Measurements from ENCODE around the gene DENND2C.

The DENND2C gene, protein sequence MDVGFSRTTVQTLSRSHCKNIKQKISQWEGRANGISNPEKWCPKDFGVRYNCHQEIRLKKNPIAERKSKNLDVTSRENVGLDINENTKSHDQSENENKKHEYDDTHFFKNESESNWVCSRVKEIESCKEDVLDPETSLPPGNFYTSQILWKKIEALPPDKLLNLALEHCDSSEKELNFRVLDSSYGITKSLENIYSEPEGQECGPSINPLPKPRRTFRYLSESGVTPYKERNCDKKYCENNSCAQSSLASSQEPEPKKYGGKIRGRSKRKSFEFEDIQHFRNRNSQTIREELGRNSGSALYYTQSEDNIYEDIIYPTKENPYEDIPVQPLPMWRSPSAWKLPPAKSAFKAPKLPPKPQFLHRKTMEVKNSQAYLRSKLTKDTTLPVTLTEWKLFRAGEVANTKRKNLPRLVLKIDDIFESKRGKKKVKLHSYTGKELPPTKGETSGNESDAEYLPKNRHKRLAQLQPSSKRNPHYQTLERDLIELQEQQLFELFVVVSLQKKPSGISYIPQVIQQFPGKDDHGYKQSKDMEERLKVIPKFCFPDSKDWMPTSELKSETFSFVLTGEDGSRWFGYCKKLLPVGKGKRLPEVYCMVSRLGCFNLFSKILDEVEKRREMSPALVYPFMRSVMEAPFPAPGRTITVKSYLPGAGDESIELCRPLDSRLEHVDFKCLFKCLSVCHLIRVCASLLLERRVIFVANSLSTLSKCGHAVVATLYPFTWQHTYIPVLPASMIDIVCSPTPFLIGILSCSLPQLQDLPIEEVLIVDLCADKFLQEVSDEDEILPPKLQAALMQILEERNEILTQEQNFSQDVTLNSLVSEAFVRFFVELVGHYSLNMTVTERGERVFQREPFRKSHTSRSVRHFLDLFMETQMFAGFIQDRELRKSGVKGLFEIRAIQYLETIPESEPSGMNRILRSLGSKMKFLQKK

DNA sequence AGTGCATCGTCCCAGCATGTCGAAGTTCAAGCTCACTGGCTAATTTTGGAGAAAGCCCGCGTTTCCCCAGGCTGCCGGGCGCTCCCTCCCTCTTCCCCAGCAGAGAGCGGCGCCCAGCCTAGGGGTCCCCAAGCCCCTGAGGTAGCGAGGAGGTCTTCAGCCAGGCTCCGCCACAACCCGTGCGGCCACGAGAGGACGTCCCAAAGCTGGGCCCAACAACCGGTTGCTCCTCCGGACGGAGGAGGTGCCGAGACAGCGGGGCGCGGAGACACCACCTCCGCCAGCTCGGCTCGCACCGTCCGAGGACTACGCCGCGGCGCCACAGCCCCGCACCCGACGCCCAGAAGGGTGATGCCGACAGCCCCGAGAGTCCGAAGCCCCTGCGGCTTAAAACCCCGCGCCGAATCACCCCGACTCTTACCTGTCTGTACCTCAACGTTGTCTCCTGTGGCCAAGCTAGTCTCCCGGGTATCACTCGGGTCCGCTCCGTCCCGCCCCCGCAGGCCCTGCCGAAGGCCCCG lies at the start of gene DENND2C:
Gene DENND2C, minus strand, starts transcription at position 488 of the 521 bp plus-strand sequence. CDS start 44,065 bp downstream, outside the sequence.
- H3K4me1 ChIP-seq (ENCODE audit: control insufficient read depth, insufficient read depth, low read length): no peaks in the 10 kb centered on the region
- H3K9me3 ChIP-seq (ENCODE audit: control insufficient read depth, insufficient read depth, low read length): no peaks in the 10 kb centered on the region
- peak within 1 kb of the TSS; percentile 62 for H3K9ac ChIP-seq (ENCODE audit: low read depth, low read length)
- peaks cover 8% of the 10 kb centered on the region for H3K27me3 ChIP-seq (ENCODE audit: control insufficient read depth, insufficient read depth, low read length)
- peak within 1 kb of the TSS; percentile 90 for H3K4me3 ChIP-seq (ENCODE audit: low read depth, low read length)
- no peaks in the 10 kb centered on the region for H3K36me3 ChIP-seq (ENCODE audit: control insufficient read depth, insufficient read depth, low read length)

DNA sequence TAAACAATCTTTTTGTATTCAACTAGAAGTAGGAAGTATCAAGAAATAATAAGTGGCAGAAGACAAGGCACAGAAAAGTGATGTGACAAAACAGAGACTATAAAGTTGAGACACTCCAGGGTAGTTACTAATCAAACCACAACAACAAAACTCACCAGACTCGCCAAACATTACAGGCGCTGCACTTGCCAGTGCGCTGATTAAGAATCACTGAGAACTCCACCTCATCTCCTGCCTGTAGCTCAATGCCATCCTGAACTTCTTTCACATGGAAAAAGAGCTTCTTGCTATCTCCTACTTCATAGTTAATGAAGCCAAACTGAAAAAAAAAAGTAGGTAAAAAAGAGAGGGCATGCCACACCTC lies 49.6 kb upstream of the DENND2C start:
- Histone ChIP-seq H3K27me3 (ENCODE audit: control insufficient read depth, insufficient read depth, low read length) (no peaks in the 10 kb centered on the region), H3K36me3 (ENCODE audit: control insufficient read depth, insufficient read depth, low read length) (peaks cover 38% of the 10 kb centered on the region), H3K4me1 (ENCODE audit: control insufficient read depth, insufficient read depth, low read length) (no peaks in the 10 kb centered on the region), H3K9me3 (ENCODE audit: control insufficient read depth, insufficient read depth, low read length) (no peaks in the 10 kb centered on the region), H3K9ac (ENCODE audit: low read depth, low read length) (no peak overlapping the region), H3K4me3 (ENCODE audit: low read depth, low read length) (no peak overlapping the region)

DNA sequence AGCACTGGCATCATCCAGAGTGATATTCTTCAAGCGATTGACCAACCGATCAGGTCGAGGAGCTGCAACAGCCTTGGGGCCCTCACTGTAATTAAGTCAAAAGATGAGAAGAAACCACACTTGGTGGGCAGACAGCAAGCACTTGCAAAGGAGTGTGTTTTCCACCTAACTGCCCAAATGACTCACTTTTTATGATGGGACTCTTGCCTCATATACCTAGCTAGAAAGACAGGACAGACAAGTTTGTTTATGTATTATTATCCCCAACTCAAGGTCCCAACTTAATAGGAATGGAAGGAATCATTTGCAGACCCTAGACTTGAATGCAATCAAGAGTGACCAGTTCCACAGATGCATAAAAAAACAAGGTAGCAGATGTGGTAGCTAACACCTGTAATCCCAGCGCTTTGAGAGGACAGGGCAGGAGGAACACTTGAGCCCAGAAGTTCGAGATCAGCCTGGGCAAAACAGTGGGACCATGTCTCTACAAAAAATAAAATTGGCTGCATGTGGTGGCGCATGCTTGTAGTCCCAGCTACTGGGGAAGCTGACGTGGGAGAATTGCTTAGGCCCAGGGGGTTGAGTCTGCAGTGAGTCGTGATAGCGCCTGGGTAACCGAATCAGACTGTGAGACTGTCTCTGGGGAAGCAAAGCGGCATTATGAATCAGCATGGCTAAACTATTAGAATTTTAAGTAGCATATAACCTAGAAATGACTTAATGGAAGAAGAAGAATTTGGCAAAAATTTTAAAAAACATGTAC lies 49.0 kb upstream of the DENND2C start:
- Histone ChIP-seq H3K9ac (ENCODE audit: low read depth, low read length) (no peak overlapping the region), H3K4me1 (ENCODE audit: control insufficient read depth, insufficient read depth, low read length) (no peaks in the 10 kb centered on the region), H3K36me3 (ENCODE audit: control insufficient read depth, insufficient read depth, low read length) (peaks cover 32% of the 10 kb centered on the region), H3K9me3 (ENCODE audit: control insufficient read depth, insufficient read depth, low read length) (no peaks in the 10 kb centered on the region), H3K4me3 (ENCODE audit: low read depth, low read length) (no peak overlapping the region), H3K27me3 (ENCODE audit: control insufficient read depth, insufficient read depth, low read length) (no peaks in the 10 kb centered on the region)

DNA sequence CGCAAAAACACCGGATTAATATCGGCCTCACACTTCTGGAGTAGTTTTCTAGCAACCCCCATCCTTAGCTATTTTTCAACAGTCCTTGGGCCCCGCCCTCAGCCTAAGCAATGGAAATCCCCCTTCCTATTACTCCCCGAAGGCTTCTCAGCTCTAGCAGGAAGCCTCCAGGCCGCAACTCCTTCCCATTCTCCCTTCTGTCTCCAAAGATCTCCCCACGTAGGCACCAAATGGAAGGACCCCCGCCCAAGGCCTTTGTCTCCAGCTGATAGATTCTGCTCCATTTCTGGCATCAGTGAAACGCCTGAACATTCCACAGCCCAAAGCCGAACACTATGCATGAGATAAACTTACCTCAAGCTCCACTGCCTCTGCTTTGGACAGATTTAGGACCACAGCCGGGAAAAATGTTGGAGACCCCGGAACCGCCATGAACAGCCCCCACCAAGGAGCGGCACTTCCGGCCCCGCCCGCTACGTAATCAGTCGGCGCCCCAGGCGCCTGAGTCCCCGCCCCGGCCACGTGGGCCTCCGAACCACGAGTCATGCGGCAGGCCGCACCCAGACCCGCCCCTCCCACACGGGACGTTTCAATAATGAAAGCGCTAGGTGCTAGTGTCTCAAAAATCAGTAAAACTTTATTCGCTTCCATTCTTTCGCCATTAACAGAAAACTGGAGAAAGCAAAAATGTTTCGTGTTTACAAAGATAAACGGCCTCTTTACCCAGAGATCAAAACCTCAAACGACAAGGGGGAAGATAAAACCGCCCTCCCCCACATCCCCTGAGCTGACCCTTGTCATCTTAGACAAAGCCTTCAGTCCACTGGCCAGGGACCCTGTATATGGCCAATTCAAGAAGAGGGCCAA lies 46.7 kb upstream of the DENND2C start, which contains the start of gene NRAS:
Gene NRAS, minus strand, starts transcription at position 468 of the 867 bp plus-strand sequence. CDS start 611 bp downstream, outside the sequence.
- H3K27me3 ChIP-seq (ENCODE audit: control insufficient read depth, insufficient read depth, low read length): no peaks in the 10 kb centered on the region
- H3K36me3 ChIP-seq (ENCODE audit: control insufficient read depth, insufficient read depth, low read length): peaks cover 17% of the 10 kb centered on the region
- no peaks in the 10 kb centered on the region for H3K4me1 ChIP-seq (ENCODE audit: control insufficient read depth, insufficient read depth, low read length)
- no peaks in the 10 kb centered on the region for H3K9me3 ChIP-seq (ENCODE audit: control insufficient read depth, insufficient read depth, low read length)
- peak within 1 kb of the TSS; percentile 97 for H3K9ac ChIP-seq (ENCODE audit: low read depth, low read length)
- peak within 1 kb of the TSS; percentile 92 for H3K4me3 ChIP-seq (ENCODE audit: low read depth, low read length)

DNA sequence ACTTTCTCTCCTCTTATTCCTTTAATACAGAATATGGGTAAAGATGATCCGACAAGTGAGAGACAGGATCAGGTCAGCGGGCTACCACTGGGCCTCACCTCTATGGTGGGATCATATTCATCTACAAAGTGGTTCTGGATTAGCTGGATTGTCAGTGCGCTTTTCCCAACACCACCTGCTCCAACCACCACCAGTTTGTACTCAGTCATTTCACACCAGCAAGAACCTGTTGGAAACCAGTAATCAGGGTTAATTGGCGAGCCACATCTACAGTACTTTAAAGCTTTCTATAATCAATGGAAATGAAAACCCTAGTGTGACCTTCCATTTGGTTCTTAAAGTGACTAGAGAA lies 46.1 kb upstream of the DENND2C start:
- Histone ChIP-seq H3K4me1 (ENCODE audit: control insufficient read depth, insufficient read depth, low read length) (no peaks in the 10 kb centered on the region), H3K27me3 (ENCODE audit: control insufficient read depth, insufficient read depth, low read length) (no peaks in the 10 kb centered on the region), H3K36me3 (ENCODE audit: control insufficient read depth, insufficient read depth, low read length) (peaks cover 11% of the 10 kb centered on the region), H3K4me3 (ENCODE audit: low read depth, low read length) (peak overlapping the region; percentile 92), H3K9me3 (ENCODE audit: control insufficient read depth, insufficient read depth, low read length) (no peaks in the 10 kb centered on the region), H3K9ac (ENCODE audit: low read depth, low read length) (peak overlapping the region; percentile 97)

DNA sequence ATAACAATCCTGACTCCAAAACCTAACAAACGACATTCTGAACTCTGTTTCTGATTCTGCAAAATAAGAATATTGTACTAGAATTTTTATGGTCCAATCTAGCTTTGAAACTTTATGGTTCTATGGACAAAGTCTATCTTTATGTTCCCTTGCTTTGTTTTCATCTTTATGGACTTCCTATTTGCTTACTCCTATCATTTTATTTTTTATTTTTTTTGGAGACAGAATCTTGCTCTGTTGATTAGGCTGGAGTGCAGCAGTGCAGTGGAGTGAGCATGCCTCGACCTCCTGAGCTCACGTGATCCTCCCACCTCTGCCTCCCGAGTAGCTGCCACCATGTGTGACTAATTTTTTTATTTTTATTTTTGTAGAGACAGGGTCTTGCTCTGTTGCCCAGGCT lies 43.1 kb upstream of the DENND2C start:
- Histone ChIP-seq H3K4me1 (ENCODE audit: control insufficient read depth, insufficient read depth, low read length) (no peaks in the 10 kb centered on the region), H3K27me3 (ENCODE audit: control insufficient read depth, insufficient read depth, low read length) (no peaks in the 10 kb centered on the region), H3K36me3 (ENCODE audit: control insufficient read depth, insufficient read depth, low read length) (peaks cover 14% of the 10 kb centered on the region), H3K9me3 (ENCODE audit: control insufficient read depth, insufficient read depth, low read length) (no peaks in the 10 kb centered on the region), H3K4me3 (ENCODE audit: low read depth, low read length) (no peak overlapping the region), H3K9ac (ENCODE audit: low read depth, low read length) (no peak overlapping the region)

DNA sequence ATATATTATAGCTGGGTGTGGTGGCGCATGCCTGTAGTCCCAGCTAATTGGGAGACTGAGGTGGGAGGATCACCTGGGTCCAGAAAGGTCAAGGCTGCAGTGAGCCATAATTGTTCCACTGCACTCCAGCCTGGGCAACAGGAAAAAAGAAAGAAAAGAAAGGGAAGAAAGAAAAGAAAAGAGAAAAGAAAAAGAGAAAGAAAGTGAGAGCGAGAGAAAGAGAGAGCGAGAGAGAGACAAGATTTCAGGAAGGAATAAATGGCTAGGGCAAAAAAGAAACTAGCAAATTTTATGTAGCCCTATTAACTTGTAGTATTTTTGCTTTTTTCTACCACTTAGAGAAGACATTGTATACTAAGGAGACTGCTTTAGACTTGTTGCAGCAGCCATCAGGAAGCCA lies 40.5 kb upstream of the DENND2C start:
- Histone ChIP-seq H3K9me3 (ENCODE audit: control insufficient read depth, insufficient read depth, low read length) (no peaks in the 10 kb centered on the region), H3K4me1 (ENCODE audit: control insufficient read depth, insufficient read depth, low read length) (no peaks in the 10 kb centered on the region), H3K27me3 (ENCODE audit: control insufficient read depth, insufficient read depth, low read length) (no peaks in the 10 kb centered on the region), H3K36me3 (ENCODE audit: control insufficient read depth, insufficient read depth, low read length) (peaks cover 14% of the 10 kb centered on the region), H3K4me3 (ENCODE audit: low read depth, low read length) (no peak overlapping the region), H3K9ac (ENCODE audit: low read depth, low read length) (no peak overlapping the region)

DNA sequence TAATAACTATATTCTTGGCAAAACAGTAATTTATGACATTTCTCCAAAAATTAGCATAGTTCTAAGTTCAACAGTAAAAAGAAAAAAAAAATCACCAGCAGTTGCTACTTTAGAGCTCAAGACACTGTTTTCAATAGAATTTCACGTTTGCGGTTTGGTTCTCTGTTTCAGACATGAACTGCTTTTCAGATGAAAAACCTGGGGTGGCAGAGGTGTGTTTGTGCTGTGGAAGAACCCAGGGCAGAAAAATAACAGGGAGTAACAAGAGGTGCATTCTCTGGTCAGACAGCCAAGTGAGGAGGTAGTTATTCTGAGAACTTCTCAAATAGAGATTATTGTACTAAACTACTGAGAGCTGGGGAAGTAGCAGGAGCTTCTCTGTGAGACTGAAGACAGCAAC lies 37.8 kb upstream of the DENND2C start:
- Histone ChIP-seq H3K9ac (ENCODE audit: low read depth, low read length) (no peak overlapping the region), H3K27me3 (ENCODE audit: control insufficient read depth, insufficient read depth, low read length) (no peaks in the 10 kb centered on the region), H3K4me3 (ENCODE audit: low read depth, low read length) (no peak overlapping the region), H3K9me3 (ENCODE audit: control insufficient read depth, insufficient read depth, low read length) (no peaks in the 10 kb centered on the region), H3K36me3 (ENCODE audit: control insufficient read depth, insufficient read depth, low read length) (peaks cover 14% of the 10 kb centered on the region), H3K4me1 (ENCODE audit: control insufficient read depth, insufficient read depth, low read length) (no peaks in the 10 kb centered on the region)

DNA sequence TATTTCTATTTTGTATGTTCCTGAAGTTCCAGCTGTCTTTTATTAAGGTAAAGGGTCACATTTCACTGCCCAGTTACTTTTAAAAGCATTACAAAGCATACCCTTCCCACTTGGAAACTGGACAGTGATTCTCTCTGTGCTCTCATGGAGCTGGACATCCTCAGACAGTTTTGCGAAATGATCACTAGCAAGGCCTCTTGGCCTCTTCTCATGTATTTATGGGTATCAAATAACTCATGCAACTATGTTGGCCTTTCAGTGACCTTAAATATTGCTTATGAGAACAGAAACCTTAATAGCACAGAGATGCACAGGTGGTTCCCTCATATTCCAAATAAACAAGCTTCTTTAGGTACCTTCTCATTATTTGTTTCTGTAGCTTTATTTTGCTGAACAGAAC lies 33.4 kb upstream of the DENND2C start:
- no peak overlapping the region for H3K4me3 ChIP-seq (ENCODE audit: low read depth, low read length)
- H3K9me3 ChIP-seq (ENCODE audit: control insufficient read depth, insufficient read depth, low read length): no peaks in the 10 kb centered on the region
- H3K9ac ChIP-seq (ENCODE audit: low read depth, low read length): no peak overlapping the region
- H3K27me3 ChIP-seq (ENCODE audit: control insufficient read depth, insufficient read depth, low read length): no peaks in the 10 kb centered on the region
- no peaks in the 10 kb centered on the region for H3K36me3 ChIP-seq (ENCODE audit: control insufficient read depth, insufficient read depth, low read length)
- no peaks in the 10 kb centered on the region for H3K4me1 ChIP-seq (ENCODE audit: control insufficient read depth, insufficient read depth, low read length)

DNA sequence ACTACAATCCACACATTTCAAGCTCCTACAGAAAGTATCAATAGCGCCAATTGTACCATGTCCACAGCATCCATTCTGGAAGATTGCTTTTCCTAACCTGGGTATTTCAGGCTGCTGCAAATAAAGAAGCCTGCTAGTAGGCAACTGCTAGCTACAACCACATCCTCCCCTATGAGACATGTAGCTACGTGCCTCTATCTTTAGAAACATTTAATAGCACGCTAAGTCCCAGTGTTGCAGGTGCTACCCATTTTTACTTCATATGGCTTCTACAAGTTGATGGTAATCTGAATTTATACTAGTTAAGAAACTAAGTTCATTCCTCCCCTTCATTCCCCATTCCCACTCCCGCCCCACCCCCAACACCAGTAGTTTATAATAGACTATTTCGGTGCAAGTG lies 32.9 kb upstream of the DENND2C start:
- H3K9me3 ChIP-seq (ENCODE audit: control insufficient read depth, insufficient read depth, low read length): no peaks in the 10 kb centered on the region
- H3K9ac ChIP-seq (ENCODE audit: low read depth, low read length): no peak overlapping the region
- H3K4me1 ChIP-seq (ENCODE audit: control insufficient read depth, insufficient read depth, low read length): no peaks in the 10 kb centered on the region
- H3K36me3 ChIP-seq (ENCODE audit: control insufficient read depth, insufficient read depth, low read length): no peaks in the 10 kb centered on the region
- H3K27me3 ChIP-seq (ENCODE audit: control insufficient read depth, insufficient read depth, low read length): no peaks in the 10 kb centered on the region
- no peak overlapping the region for H3K4me3 ChIP-seq (ENCODE audit: low read depth, low read length)
